Hippocampal formation (tissue), 2 donors: ENCODE results near the gene MANEAL.
A peak's percentile ranks its signal among the peaks of the same experiment; 100 is the strongest.

Source experiments
- DNase-seq, 2 donors: peaks; one replicate each; lab custom pipeline; 2025; lab: John Stamatoyannopoulos, UW

Gene MANEAL

DNA sequence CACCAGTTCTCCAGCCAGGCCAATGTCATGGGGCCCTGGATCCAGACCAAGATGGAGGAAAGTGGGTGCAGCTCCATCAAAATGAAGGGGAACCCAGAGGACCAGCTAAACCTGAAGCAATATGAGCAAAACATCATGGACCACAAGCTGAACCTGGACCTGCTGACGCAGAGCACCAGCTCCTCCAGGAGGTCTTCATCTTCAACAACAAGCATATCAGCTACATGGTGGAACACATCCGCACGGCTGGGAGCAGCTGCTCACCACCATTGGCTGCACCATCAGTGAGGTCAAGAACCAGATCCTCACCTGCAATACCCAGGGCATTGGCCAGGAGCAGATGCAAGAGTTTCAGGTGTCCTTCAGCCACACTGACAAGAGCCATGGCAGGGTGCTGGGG is 15.0 kb upstream of the MANEAL start:
- DNase-seq = no peak

DNA sequence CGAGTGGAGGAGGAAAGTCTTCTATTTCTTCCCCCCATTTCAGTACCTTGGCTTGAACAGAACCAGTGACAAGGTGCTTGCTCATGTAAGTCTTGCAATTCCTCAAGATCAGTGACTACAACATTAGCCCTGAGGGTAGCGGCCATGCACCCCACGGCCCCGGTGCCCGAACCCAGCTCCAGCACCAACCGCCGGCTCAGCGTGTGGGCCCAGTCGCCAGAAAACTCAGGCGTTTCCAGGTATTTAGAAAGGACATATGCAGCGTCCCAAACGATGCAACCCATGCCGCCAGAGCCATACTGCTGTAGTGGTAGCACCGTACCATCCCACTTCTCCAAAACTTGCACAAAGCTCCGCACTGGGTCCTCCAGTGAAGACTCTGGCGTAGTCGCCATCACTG is 11.2 kb upstream of the MANEAL start:
- DNase-seq = no peak

DNA sequence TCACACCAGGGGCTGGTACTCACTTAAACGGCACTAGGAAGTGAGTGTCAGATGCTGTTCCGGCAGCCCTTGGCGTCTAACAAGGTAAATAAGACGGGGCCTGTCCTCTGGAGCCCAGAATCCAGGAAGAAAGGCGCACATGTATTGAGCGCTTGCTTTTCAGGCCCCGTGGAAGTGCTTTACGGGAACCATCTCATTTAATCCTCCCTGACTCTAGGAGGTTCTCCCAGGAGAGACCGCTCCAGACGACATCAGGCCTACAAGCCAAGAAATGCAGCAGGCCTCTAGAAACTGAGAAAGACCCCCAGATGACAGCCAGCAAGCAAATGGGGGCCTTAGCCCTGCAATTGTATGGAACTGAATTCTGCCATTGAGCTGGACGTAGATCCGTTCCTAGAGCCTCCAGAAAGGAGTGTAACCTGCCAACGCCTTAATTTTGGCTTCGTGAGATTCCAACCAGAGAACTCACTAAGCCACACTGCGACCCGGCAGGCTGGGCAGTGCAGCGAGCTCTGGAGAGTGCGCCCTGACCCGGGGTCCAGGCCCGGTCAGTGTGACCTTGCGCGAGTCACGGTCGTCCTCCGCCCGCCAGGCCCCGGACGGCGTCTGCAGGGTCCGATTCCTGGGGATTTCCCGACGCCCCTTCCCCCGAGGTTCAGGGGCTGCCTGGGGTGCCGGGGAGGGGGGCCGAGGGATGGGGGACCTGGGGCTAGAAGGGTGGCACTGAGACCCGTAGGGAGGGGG is 532 bp upstream of the MANEAL start:
- no peak for DNase-seq

DNA sequence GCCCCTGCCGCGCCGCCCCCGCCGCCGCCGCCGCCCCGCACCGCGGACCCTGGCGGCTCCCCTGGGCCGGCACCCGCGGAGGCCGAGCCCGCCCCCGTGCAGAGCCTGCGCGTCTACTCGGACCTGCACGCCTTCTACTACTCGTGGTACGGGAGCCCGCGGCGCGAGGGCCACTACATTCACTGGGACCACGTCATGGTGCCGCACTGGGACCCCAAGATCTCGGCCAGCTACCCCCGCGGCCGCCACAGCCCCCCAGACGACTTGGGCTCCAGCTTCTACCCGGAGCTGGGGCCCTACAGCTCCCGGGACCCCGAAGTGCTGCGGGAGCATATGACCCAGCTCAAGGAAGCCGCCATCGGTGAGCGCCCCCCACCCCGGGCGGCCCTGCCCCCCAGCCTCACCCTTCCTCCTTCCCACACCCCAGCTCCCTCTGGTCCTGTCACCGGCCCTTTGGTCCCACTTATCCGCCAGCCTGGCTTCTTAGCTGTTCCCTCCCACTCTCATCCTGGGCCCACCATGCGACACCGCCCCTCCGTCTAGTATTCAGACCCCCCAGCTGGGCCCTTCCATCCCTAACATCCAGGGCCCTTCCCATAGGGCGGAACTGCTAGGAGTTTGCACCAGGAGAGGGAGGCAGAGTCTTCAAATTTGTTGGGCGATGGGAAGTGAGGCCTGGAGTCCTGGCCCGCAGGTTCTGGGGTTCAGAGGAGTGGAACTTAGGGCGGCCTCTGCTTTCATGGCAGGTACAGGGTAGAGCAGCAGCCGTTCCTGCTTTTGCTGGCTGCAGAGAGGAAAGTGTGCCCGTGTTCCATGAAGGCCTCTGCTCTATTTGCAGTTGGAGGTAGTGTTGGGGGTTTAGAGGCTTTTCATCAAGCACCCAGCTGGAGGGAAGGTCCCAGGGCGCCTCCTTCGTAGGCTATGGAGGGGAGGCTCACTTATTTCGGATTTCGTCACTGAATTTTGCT is 1.0 kb downstream of the MANEAL start:
- DNase-seq = no peak

DNA sequence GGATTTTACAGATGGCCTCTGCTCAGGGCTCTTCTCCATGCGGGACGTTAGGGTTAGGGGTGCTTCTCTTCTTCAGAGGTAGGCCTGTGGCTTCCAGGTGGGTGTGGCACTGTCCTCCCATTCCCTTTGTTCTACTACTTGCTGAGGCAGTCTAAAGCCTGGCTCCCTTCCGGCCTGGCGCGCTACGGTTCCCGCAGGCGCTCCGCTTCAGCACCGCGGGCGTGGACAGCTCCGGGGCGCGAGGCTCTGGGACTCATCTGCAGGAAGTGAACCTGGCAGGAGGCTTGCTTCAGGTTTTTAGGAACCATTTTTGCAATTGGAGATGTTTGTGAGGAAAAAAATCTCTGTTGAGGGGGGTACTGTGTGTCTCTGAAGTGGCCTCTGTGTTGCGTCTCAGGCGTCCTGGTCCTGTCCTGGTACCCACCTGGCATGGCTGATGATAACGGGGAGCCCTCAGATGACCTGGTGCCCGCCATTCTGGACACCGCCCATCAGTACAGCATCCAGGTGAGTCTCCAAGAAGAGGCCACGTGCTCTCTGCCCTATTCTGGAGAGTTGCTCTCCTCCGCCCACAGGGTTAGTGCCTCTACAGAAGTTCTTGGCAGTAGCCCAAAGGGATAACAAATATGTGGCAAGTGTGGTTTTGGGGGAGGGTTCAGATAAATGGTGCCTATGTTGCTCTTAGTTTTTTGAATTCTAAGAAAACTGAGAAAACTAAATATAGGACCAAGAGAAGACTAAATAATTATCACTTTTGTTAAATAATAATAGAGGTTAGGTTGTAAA is 1.9 kb downstream of the MANEAL start:
- DNase-seq = peak in 1 of 2 donors; percentile 20

DNA sequence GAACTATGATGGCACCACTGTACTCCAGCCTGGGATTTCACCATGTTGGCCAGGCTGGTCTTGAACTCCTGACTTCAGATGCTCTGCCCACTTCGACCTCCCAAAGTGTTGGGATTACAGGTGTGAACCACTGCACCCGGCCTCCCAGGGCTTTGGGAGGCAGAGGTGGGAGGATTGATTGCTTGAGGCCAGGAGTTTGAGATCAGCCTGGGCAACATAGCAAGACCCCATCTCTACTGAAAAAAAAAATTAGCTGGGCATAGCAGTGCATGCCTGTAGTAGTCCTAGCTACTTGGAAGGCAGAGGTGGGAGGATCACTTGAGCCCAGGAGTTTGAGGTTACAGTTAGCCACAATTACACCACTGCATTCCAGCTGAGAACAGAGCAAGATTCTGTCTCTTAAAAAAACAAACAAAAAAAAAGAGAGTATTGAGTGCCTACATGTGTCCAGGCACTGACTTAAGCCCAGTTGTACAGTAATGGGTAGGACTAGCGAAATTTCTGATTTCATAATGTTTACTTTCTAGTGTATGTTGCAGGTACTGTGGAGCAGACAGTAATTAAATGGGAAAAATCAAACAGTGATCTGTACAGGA is 4.2 kb downstream of the MANEAL start:
- no peak for DNase-seq

DNA sequence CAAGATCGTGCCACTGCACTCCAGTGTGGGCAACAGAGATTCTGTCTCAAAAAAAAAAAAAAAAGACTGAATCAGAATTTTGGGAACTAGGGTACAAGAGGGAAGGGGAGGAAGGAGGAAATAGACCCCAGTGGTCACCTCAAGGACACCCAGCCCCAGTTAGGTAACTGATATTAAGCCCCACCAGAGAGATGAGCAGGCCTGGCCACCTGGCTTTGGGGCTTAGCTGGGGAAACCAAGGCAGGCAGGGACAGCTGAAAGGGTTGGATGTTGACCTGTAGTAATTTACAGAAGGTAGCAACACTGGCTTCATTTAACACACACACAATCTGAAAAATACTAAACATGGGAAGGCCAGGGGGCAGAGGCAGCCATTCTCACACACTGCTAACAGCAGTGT is 8.8 kb downstream of the MANEAL start:
- DNase-seq = no peak

DNA sequence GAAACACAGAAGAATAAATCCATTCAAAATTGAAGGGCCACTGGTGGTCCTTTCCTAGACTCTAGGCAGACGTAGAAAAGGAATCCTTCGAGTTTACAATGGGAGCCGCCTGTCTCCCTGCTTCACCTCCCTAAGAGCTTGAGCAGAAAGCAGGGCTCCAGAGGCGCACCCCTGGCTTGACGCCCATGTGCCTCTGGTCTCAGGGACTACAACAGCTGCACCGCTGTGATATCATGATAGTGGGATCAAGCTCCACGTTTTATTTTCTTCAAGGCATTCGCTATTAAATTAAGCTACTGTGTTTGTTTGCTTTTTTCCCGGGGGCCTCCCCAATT is 13.5 kb downstream of the MANEAL start:
- DNase-seq = no peak

DNA sequence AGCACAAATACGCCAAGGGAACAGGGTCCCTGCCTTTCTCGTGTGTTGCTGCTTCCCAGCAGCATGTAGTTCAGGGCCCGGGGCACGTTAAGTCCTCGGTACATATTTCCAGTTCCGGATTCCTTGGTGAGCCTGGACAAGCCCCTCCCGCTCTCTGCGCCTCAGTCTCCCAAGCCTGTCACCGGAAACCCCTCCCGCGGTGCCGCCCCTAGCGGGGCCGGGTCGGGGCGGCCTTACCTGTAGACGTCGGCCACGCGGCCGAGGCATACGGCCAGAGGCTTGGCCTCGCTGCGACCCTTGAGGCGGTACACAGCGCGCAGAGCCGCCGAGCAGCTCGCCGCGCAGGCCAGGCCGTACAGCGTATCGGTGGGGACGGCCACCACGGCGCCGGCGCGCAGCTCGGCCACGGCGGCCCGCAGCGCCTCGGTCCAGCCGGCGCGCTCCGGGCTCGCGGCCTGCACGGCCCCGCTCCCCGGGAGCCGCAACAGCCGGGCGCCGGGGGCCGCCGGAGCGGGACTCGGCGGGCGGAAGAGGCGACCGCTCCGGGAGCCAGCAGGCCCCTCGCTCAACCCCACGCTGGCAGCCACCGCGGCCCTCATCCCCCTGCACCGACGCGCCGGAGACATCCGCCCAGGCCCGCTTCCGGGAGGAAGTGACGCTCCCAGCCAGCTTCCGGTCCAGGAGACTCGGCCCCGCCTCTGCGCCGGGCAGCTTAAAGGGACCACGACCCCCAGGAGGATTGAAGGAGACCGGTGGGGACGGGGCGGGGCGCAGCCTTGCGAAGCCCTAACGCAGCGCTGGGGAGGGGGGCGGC is 14.1 kb downstream of the MANEAL start, which contains the start of the genes C1orf122 and YRDC:
Gene C1orf122, plus strand, starts transcription at position 236 of the 814 bp plus-strand sequence. CDS start 615 bp downstream, outside the sequence.
Gene YRDC, minus strand, starts transcription at position 654 of the 814 bp plus-strand sequence. Its CDS starts 28 bp downstream, at position 626.
- peak; percentile 81 to 94 for DNase-seq

DNA sequence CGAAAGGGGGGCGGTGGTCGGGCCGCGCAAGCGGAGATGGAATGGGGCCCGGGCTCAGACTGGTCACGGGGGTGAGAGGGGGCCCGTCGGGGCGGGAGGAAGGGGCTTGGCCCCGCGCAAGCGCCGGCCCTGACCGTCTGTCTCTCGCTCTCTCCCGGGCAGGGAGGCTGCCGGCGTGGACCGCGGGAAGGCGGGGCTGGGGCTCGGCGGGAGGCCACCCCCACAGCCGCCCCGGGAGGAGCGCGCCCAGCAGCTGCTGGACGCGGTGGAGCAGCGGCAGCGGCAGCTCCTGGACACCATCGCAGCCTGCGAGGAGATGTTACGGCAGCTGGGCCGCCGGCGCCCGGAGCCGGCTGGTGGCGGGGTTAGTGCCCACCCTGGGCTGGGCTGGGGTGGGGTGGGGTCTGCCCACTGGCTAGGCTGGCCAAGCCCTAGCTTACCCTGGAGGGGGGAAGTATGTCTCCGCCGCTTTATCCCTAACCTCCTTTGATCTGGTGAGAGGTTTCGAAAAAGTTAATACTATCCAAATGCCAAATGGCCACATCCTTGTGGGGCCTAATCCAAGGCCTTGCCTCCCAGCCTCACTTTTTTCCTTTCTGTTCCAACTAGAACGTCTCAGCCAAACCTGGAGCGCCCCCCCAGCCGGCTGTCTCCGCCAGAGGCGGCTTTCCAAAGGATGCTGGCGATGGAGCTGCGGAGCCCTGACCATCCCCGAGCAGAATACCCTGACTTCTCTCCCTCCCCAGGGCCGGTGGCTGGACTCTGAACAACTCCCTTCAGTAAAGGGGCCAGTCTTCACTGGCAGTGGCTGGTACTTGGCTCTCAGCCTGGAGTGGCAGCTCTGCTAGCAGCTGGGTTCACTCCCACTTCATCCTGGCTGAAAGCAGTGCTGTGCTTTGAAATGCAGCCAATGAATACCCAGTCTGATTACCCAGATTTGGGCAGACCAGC is 15.0 kb downstream of the MANEAL start:
- peak; percentile 88 to 91 for DNase-seq

DNA sequence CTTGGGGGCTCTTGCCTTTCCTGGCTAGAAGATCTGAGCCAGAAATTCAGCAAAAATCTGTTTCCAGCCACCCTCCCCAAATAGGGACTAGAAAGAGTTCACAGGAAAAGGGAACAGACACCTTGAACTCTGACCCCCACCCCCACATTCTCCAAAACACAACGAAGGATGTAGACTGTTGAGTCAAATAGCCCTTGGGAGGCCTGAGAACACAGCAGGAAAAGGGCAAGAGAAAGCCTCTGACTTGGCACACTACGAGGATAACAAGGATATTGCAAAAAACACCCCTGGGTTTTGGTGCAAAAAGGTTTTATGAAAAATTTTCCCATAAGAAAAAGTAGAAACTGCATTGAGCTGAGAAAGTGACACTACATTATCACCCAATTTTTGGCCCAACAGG is 16.3 kb downstream of the MANEAL start:
- DNase-seq = no peak

DNA sequence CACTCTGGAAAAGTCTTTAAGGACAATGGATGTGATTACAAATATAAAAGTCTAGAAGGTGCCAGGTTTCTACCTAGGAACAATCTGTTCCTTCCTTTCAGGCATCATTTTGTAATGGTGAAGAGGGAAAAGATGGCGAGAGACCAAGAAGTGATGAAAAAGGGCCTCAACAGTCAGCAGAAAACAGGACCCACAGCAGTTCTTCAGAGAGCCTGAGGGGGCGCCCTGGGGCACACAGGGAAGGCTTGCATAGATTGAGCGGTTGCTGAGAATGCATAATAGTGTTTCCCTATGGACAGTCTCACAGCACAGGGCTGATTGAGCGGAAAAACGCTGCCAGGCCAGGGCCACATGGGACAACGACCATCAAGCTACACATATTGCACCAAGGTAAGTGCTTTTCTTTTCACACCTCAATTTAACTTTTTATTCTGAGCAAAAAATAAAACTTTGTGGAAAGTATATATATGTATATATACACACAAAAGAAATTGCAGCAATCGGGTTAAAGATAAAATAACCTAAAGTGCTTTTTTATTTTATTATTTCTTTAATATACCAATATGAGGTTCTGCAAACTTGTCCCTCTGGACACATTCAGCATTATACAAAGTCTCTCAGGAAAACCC is 17.5 kb downstream of the MANEAL start:
- DNase-seq = peak; percentile 14 to 72

DNA sequence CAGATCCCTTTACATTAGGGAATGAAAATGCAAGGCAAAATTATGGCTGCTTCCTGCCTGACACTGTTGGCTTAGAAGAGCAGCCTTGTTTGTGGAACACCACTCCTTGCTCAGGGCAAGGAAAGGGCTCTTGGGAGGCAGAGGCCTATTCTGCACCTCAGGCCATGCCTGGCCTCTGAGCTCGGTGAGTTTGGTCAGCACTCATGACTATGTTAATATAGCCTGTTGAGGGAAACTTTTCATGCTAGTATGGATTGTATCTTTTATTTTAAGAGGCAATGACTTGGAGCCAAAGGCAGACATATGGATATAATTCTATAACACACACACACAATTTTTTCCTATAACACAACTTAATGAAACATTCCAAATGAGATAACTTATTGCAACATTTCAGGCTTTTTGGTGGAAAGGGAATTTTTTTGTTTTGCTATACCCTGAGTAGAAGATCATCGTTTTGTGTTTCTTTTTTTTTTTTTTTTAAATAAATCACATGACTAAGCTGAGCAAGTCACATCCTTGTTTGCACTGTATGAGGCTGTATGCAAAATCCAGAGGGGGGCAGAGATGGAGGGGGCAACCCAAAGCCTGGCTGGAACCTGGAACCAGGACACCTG is 20.0 kb downstream of the MANEAL start:
- DNase-seq = no peak

DNA sequence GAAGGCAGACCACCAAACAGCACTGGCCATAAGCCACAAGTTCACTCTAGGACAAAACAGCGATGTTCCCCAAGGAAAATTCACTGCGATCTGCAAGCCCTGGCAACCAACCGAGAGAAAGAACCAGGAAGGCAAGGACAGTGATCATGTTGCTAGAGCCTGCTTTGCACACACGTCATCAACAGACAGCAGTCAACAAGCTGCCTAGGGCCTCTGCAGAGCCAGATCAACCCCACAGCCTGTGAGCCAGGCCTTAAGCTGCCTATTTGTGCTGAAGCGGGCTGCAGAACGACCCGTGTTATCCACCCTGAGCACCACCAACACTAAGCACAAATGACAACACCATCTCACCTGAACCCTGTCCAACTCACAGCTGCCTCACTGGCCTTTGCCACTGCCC is 20.6 kb downstream of the MANEAL start:
- peak; percentile 8 to 18 for DNase-seq

DNA sequence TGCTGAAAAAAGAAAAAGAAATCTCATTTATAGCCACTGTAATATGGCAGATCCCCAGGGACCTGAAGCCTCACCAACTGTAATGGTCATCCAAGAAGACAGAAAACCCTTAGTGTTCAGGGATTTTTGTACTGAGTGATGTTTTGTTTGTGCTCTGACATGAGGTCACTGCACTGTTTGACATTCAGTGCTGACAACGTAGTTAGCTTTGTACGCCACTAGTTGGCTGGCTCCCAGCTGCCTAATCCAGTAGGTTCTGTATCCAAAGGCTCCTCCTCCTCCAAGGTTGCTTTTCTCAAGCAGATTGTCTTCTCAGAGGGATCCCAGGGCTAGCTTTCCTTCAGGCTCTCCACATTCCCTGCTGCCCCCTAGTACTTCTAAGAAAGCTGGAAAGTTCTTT is 23.8 kb downstream of the MANEAL start:
- peak; percentile 18 to 60 for DNase-seq

DNA sequence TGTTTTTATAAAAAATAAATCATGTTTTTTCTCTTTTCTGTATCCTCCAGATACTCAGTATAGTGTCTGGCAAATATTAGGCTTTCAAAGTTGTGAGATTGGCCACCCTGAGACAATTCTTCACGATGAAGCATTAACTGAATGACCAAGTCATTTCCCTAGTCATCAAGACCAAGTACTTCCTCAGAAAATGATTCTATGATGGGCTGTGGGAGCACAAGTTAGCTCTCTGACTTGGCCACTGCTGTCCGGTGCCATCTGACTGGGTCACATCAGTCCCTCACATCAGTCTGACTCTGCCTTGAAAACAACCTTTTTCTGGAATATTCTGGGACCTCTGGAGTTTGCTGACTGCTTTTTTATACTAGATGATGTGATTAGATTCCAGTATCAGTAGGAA is 27.8 kb downstream of the MANEAL start:
- no peak for DNase-seq

DNA sequence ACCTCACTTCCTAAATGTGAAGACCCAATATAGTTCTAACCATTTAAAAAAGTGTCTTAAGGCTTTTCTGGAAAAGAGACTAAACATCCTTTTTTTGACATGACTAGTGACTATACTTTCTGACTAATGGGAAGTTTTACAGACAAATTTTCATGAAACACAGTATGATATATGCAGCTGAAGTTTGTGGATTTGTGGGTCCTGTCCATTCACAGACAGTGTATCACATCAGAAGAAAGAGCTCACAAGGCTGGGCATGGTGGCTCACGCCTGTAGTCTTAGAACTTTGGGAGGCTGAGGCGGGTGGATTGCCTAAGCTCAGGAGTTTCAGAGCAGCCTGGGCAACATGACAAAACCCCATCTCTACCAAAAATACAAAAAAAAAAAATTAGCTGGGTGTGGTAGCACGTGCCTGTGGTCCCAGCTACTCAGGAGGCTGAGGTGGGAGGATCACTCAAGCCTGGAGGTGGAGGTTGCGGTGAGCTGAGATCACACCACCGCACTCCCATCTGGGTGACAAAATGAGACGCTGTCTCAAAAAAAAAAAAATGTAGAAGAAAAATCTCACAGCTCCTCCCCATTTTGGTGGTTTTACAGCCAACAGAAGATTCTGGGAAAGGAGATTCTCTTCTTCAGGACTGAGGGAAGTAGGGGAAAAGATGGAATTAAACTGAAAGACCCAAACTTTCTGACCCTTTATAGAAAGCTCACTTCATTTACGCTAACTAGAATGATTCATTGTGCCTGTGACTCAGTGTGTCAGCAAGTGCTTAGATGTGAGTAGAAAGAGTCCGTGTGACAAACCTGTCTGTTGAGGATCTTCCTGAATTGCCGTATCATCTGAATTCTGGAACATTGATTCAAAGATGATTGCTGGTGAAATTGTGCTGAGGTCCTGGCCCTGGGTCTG is 29.5 kb downstream of the MANEAL start:
- DNase-seq = no peak

DNA sequence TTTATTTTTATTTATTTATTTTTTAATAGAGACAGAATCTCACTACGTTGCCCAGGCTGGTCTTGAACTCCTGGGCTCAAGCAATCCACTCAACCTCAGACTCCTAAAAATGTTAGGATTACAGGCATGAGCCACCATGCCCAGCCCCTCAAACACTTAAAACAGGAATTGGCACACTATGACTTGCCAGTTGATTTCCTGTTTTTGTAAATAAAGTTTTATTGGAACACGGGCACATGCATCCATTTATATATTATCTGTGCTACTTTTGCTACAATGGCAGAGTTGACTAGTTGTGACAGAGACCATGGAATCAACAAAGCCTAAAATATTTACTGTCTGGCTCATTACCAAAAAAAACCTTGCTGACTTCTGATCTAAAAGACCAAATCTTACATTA is 30.4 kb downstream of the MANEAL start:
- DNase-seq = no peak
